K562 (cell line): Measurements from ENCODE around the gene GPX5. TPM values are rescaled to one million over a fixed set of nuclear protein-coding genes. Genes with fewer than 3 reads are reported as not detected.

ENCODE experiments used
- BCOR ChIP-seq: fragments of 450-650 bp; IDR thresholded peaks from 2 replicates; pipeline ENCODE4 v1.6.1; 2016
- CTBP1 ChIP-seq: fragments of 450-650 bp; IDR thresholded peaks from 2 replicates; pipeline ENCODE4 v1.6.1; 2016; ENCODE audit warnings: borderline replicate concordance
- CTCF ChIP-seq, 3 experiments: IDR thresholded peaks in 2 of 3; conservative IDR thresholded peaks in 1 of 3; 2 replicates each; pipeline ENCODE4 v1.5.1; 2011 to 2012; ENCODE audit warnings: low read length in 3 of 3, mild to moderate bottlenecking in 3 of 3, control low read depth in 2 of 3, improper control_type of control experiment in 1 of 3, inconsistent platforms in 1 of 3, low read depth in 1 of 3, mixed read lengths in 1 of 3, moderate library complexity in 1 of 3; ENCODE audit not compliant: insufficient read depth in 2 of 3
- DACH1 ChIP-seq: fragments of 450-650 bp; IDR thresholded peaks from 2 replicates; pipeline ENCODE4 v1.6.1; 2018; ENCODE audit not compliant: partially characterized antibody
- EP300 ChIP-seq: IDR thresholded peaks from 2 replicates; pipeline ENCODE4 v1.6.1; 2012; ENCODE audit warnings: low read length, improper control_type of control experiment
- JUND ChIP-seq, 2 experiments: IDR thresholded peaks; 2 replicates in 1 of 2; 3 replicates in 1 of 2; pipeline ENCODE4 v1.6.1; 2011; ENCODE audit warnings: borderline replicate concordance in 2 of 2, low read depth in 2 of 2, low read length in 2 of 2, improper control_type of control experiment in 1 of 2, missing biosample characterization in 1 of 2, missing genetic modification characterization in 1 of 2, missing genetic modification reagents in 1 of 2
- MCM7 ChIP-seq, 2 experiments: fragments of 450-650 bp; IDR thresholded peaks; 2 replicates each; pipeline ENCODE4 v1.6.1; 2016 to 2018
- PBX2 ChIP-seq, 2 experiments: IDR thresholded peaks in 1 of 2; conservative IDR thresholded peaks in 1 of 2; 2 replicates each; pipeline ENCODE4 v1.6.1; 2016; ENCODE audit warnings: low read depth in 2 of 2, mild to moderate bottlenecking in 1 of 2, missing compliant biosample characterization in 1 of 2, missing genetic modification characterization in 1 of 2, moderate library complexity in 1 of 2
- PKNOX1 ChIP-seq: fragments of 450-650 bp; IDR thresholded peaks from 2 replicates; pipeline ENCODE4 v1.6.1; 2016
- RB1 ChIP-seq: fragments of 450-650 bp; IDR thresholded peaks from 2 replicates; pipeline ENCODE4 v1.6.1; 2017; ENCODE audit warnings: low read depth, mild to moderate bottlenecking
- TCF15 ChIP-seq: fragments of 250-450 bp; sonication (Bioruptor Pico); IDR thresholded peaks from 2 replicates; pipeline ENCODE4 v1.8.0; 2022; ENCODE audit warnings: moderate library complexity, mild to moderate bottlenecking, inconsistent platforms
- ZBTB11 ChIP-seq, 3 experiments: fragments of 200-800 bp in 1 of 3; fragments of 250-450 bp in 1 of 3; fragments of 450-650 bp in 1 of 3; sonication (Bioruptor Pico) in 1 of 3; sonication (Bioruptor generic) in 1 of 3; formaldehyde crosslinking in 1 of 3; IDR thresholded peaks; 2 replicates each; pipeline versions ENCODE4 v1.6.1 to v1.8.0; 2016 to 2022; ENCODE audit warnings: mild to moderate bottlenecking in 2 of 3, missing genetic modification characterization in 2 of 3, missing compliant biosample characterization in 1 of 3, moderate library complexity in 1 of 3
- ZBTB8A ChIP-seq: fragments of 450-650 bp; IDR thresholded peaks from 2 replicates; pipeline ENCODE4 v1.6.1; 2018; ENCODE audit warnings: mild to moderate bottlenecking, moderate library complexity; ENCODE audit not compliant: partially characterized antibody
- ZNF780A ChIP-seq: fragments of 250-450 bp; sonication (Bioruptor Pico); IDR thresholded peaks from 2 replicates; pipeline ENCODE4 v1.5.0; 2021; ENCODE audit warnings: mild to moderate bottlenecking
- polyA plus RNA-seq, 8 experiments: library from polyadenylated mRNA; depleted of rRNA in 4 of 8; stranded (reverse) in 5 of 8; unstranded in 3 of 8; fragments of >200 nt; fragmentation: Nextera tagmentation in 2 of 8; fragmentation: Illumina TruSeq in 1 of 8; extraction: Ambion mirVana in 2 of 8; extraction: Trizol in 1 of 8; gene quantifications; 2 replicates each; pipeline versions ENCODE4 v1.2.1 to v1.2.3, GENCODE V29; 2011 to 2014; ENCODE audit warnings: inconsistent platforms in 1 of 8, missing spikeins in 1 of 8
- total RNA-seq, 7 experiments: library from RNA; depleted of rRNA in 6 of 7; stranded (reverse); fragments of >200 nt in 6 of 7; fragmentation: Illumina TruSeq in 2 of 7; extraction: Trizol in 2 of 7; gene quantifications; 2 replicates each; pipeline versions ENCODE4 v1.2.1 to v1.2.3, GENCODE V29; 2011 to 2021; ENCODE audit warnings: low replicate concordance in 1 of 7

GPX5 gene
- total and polyA plus RNA-seq, 9 of the 15 experiments (the other 6 are each of a cell fraction or from before 2014, with no cell fraction given): 0.07 to 0.18 (median 0.15) TPM; not detected in 6

- TF ChIP-seq CTCF (IDR thresholded peaks at IDR 0.05 in 2 of 3, conservative IDR thresholded peaks at IDR 0.05 in 1 of 3; ENCODE audit: insufficient read depth in 2 of 3, low read depth in 1 of 3, low read length in 3 of 3) (0 out of 6 replicates have a peak, but pooled peaks of 1 of the 3 experiments have one; percentile 14), CTBP1 (peak; percentile 90), EP300 (peak; percentile 67; the same call in 1 of the 2 replicates), BCOR (no peak), DACH1 (no peak), ZBTB11 (CRISPR knock-in tag; IDR thresholded peaks at IDR 0.05) (no peak), MCM7 (IDR thresholded peaks at IDR 0.05) (no peak), RB1 (no peak), ZNF780A (CRISPR knock-in tag) (no peak), PBX2 (CRISPR knock-in tag; IDR thresholded peaks at IDR 0.05; ENCODE audit: low read depth) (no peak), PBX2 (tag; conservative IDR thresholded peaks at IDR 0.05; ENCODE audit: low read depth) (peak; percentile 47), TCF15 (CRISPR knock-in tag) (no peak), PKNOX1 (peak; percentile 49; the same call in 1 of the 2 replicates), JUND (IDR thresholded peaks at IDR 0.05; ENCODE audit: borderline replicate concordance, low read depth, low read length) (no peak), JUND (tag; IDR thresholded peaks at IDR 0.05; ENCODE audit: borderline replicate concordance, low read depth, low read length) (no peak), ZBTB8A (no peak)
Measured at GRCh38 chr6:28551891-28552666, 26.4 kb downstream of the GPX5 start (continued).
